Astrocyte (in vitro differentiated cells and primary cell): Measurements from ENCODE around the gene MMP23B. TPM values are rescaled to one million over a fixed set of nuclear protein-coding genes. Genes with fewer than 3 reads are reported as not detected.
"Not testable (repeated sequence)": the region's sequence is repeated elsewhere in the genome, so short reads cannot be mapped to it uniquely, and the experiment has no call there.

Experiments used
- DNase-seq: peaks from one replicate; pipeline ENCODE4 v3.0.0-alpha.2; 2010; ENCODE audit warnings: low read depth
- FAIRE-seq: peaks from 2 replicates; lab custom pipeline; 2011; peaks lifted over from hg19 to GRCh38; lab: Jason Lieb, UNC
- H2AFZ ChIP-seq: 2 replicates; pipeline ENCODE4 v1.6.0; 2012; ENCODE audit warnings: low read depth, low read length, inconsistent platforms
- H3K27ac ChIP-seq: 2 replicates; pipeline ENCODE4 v1.5.1; 2011; ENCODE audit warnings: low read depth, low read length, inconsistent platforms
- H3K27me3 ChIP-seq: 2 replicates; pipeline ENCODE4 v1.6.0; 2011; ENCODE audit warnings: low read length, inconsistent platforms; ENCODE audit not compliant: insufficient read depth
- H3K36me3 ChIP-seq: 2 replicates; pipeline ENCODE4 v1.5.1; 2011; ENCODE audit warnings: low read length, inconsistent platforms; ENCODE audit not compliant: insufficient read depth
- H3K4me1 ChIP-seq: 2 replicates; pipeline ENCODE4 v1.5.1; 2011; ENCODE audit warnings: low read length, inconsistent platforms; ENCODE audit not compliant: insufficient read depth
- H3K4me2 ChIP-seq: 2 replicates; pipeline ENCODE4 v1.6.0; 2012; ENCODE audit warnings: low read length, inconsistent platforms
- H3K4me3 ChIP-seq: 2 replicates; pipeline ENCODE4 v1.5.1; 2011; ENCODE audit warnings: low read depth, mild to moderate bottlenecking, low read length, inconsistent platforms; ENCODE audit not compliant: insufficient read depth
- H3K79me2 ChIP-seq: 2 replicates; pipeline ENCODE4 v1.6.0; 2012; ENCODE audit warnings: mild to moderate bottlenecking, low read length, inconsistent platforms; ENCODE audit not compliant: insufficient read depth
- H3K9ac ChIP-seq: 2 replicates; pipeline ENCODE4 v1.6.0; 2012; ENCODE audit warnings: mild to moderate bottlenecking, low read length, inconsistent platforms
- H3K9me3 ChIP-seq: 2 replicates; pipeline ENCODE4 v1.5.1; 2012; ENCODE audit warnings: low read depth, mild to moderate bottlenecking, low read length, inconsistent platforms; ENCODE audit not compliant: insufficient read depth
- H4K20me1 ChIP-seq: 2 replicates; pipeline ENCODE4 v1.6.0; 2012; ENCODE audit warnings: low read length, inconsistent platforms; ENCODE audit not compliant: insufficient read depth
- H3K27ac Mint-ChIP-seq: one replicate; pipeline ENCODE4 v1.8.0; 2021; ENCODE audit warnings: mild to moderate bottlenecking, mixed read lengths; ENCODE audit not compliant: unreplicated experiment
- H3K27me3 Mint-ChIP-seq: one replicate; pipeline ENCODE4 v1.8.0; 2021; ENCODE audit warnings: low read depth, mixed read lengths; ENCODE audit not compliant: unreplicated experiment
- H3K36me3 Mint-ChIP-seq: one replicate; pipeline ENCODE4 v1.8.0; 2021; ENCODE audit warnings: low read depth, mixed read lengths; ENCODE audit not compliant: unreplicated experiment
- H3K4me1 Mint-ChIP-seq: one replicate; pipeline ENCODE4 v1.8.0; 2021; ENCODE audit warnings: low read depth, mixed read lengths; ENCODE audit not compliant: unreplicated experiment
- H3K4me3 Mint-ChIP-seq: one replicate; pipeline ENCODE4 v1.8.0; 2021; ENCODE audit warnings: mild to moderate bottlenecking, moderate library complexity, mixed read lengths; ENCODE audit not compliant: unreplicated experiment
- H3K9me3 Mint-ChIP-seq: one replicate; pipeline ENCODE4 v1.8.0; 2021; ENCODE audit warnings: mild to moderate bottlenecking, mixed read lengths; ENCODE audit not compliant: unreplicated experiment
- CTCF ChIP-seq: IDR thresholded peaks from 2 replicates; pipeline ENCODE4 v1.5.1; 2011; ENCODE audit warnings: low read depth, mild to moderate bottlenecking, inconsistent platforms, low read length, moderate library complexity; ENCODE audit not compliant: insufficient read depth
- EZH2 ChIP-seq: IDR thresholded peaks from 2 replicates; pipeline ENCODE4 v1.6.1; 2012; ENCODE audit warnings: mild to moderate bottlenecking, low read length, inconsistent platforms; ENCODE audit not compliant: insufficient read depth
- total RNA-seq: library from RNA; stranded (reverse); gene quantifications from 2 replicates; pipeline ENCODE4 v1.2.1, GENCODE V29; 2021

MMP23B gene
- total RNA-seq, 1 donor from 2014 or later, result 40.7 TPM

GRCh38 chr1:1630191-1630964 lies 1.6 kb upstream of the MMP23B start:
- Mint-ChIP-seq H3K9me3 (no peaks in the 10 kb centered on the region), H3K27ac (no peak overlapping the region), H3K36me3 (no peaks in the 10 kb centered on the region), H3K4me1 (no peaks in the 10 kb centered on the region), H3K4me3 (no peak overlapping the region), H3K27me3 (no peaks in the 10 kb centered on the region)
- Histone ChIP-seq H3K27me3 (peaks cover 3% of the 10 kb centered on the region), H3K9me3 (no peaks in the 10 kb centered on the region), H3K4me2 (peak overlapping the region; percentile 11), H3K27ac (no peak overlapping the region), H2AFZ (no peak overlapping the region), H4K20me1 (no peaks in the 10 kb centered on the region), H3K9ac (no peak overlapping the region), H3K4me1 (no peaks in the 10 kb centered on the region), H3K4me3 (no peak overlapping the region), H3K36me3 (no peaks in the 10 kb centered on the region), H3K79me2 (no peaks in the 10 kb centered on the region)
- FAIRE-seq, result no peak
- TF ChIP-seq EZH2 (peak; percentile 59), CTCF (no peak)
- DNase-seq, result peak; percentile 38

- FAIRE-seq (no peak), DNase-seq (no peak)
- H3K4me2 ChIP-seq, result no peak overlapping the region
- H3K79me2 ChIP-seq, result no peaks in the 10 kb centered on the region
- H3K27ac ChIP-seq, result no peak overlapping the region
- H3K36me3 ChIP-seq, result no peaks in the 10 kb centered on the region
- no peak overlapping the region for H3K4me3 ChIP-seq
- H3K4me3 Mint-ChIP-seq, result peak overlapping the region; percentile 72
- peaks cover 3% of the 10 kb centered on the region for H3K27me3 ChIP-seq
- no peak overlapping the region for H3K27ac Mint-ChIP-seq
- H3K36me3 Mint-ChIP-seq, result no peaks in the 10 kb centered on the region
- no peaks in the 10 kb centered on the region for H3K27me3 Mint-ChIP-seq
- no peak overlapping the region for H2AFZ ChIP-seq
- no peaks in the 10 kb centered on the region for H3K9me3 Mint-ChIP-seq
- TF ChIP-seq CTCF (no peak), EZH2 (peak; percentile 31)
- H3K9me3 ChIP-seq, result no peaks in the 10 kb centered on the region
- H3K4me1 ChIP-seq, result no peaks in the 10 kb centered on the region
- no peak overlapping the region for H3K9ac ChIP-seq
- H4K20me1 ChIP-seq, result no peaks in the 10 kb centered on the region
- no peaks in the 10 kb centered on the region for H3K4me1 Mint-ChIP-seq
Observed at GRCh38 chr1:1630965-1631781, 800 bp upstream of the MMP23B start.

GRCh38 chr1:1633409-1633808 lies 1.4 kb downstream of the MMP23B start:
- not testable (repeated sequence) for H2AFZ ChIP-seq, H3K27ac ChIP-seq, H3K9ac ChIP-seq, H3K4me2 ChIP-seq, H3K36me3 Mint-ChIP-seq, H3K36me3 ChIP-seq, H3K79me2 ChIP-seq, H3K27me3 Mint-ChIP-seq, H3K27me3 ChIP-seq, H4K20me1 ChIP-seq, H3K4me1 ChIP-seq, H3K27ac Mint-ChIP-seq, DNase-seq, H3K4me3 Mint-ChIP-seq, FAIRE-seq, H3K4me3 ChIP-seq, H3K9me3 ChIP-seq, H3K4me1 Mint-ChIP-seq, H3K9me3 Mint-ChIP-seq

GRCh38 chr1:1634613-1635012 lies 2.6 kb downstream of the MMP23B start:
- H3K79me2 ChIP-seq, H3K9ac ChIP-seq, H3K27ac ChIP-seq, H3K27me3 ChIP-seq, H3K4me1 ChIP-seq, H3K36me3 Mint-ChIP-seq, H3K27me3 Mint-ChIP-seq, H3K4me2 ChIP-seq, H3K4me3 ChIP-seq, H3K36me3 ChIP-seq, H4K20me1 ChIP-seq, FAIRE-seq, H2AFZ ChIP-seq, DNase-seq, H3K9me3 Mint-ChIP-seq, H3K4me1 Mint-ChIP-seq, H3K4me3 Mint-ChIP-seq, H3K27ac Mint-ChIP-seq, H3K9me3 ChIP-seq: not testable (repeated sequence)
